Breast epithelium (tissue), 3 donors: Measurements from ENCODE around the gene MTMR8.

Experiments
- CTCF ChIP-seq, 3 donors: fragments of 450-650 bp; IDR thresholded peaks; one replicate each; pipeline ENCODE4 v1.5.1; 2016 to 2017; ENCODE audit warnings: antibody characterized with exemption in 3 of 3, mild to moderate bottlenecking in 3 of 3, moderate library complexity in 3 of 3
- POLR2A ChIP-seq: fragments of 450-650 bp; IDR thresholded peaks from one replicate; pipeline ENCODE4 v1.6.1; 2016; ENCODE audit warnings: antibody characterized with exemption, mild to moderate bottlenecking, moderate library complexity

- TF ChIP-seq CTCF (IDR thresholded peaks at IDR 0.05) (no peak), POLR2A (no peak)
Observed at GRCh38 chrX:64291123-64291522, 104.1 kb downstream of the MTMR8 start.
